22Rv1 (cell line): ENCODE results near the gene AGT.
"Not testable (repeated sequence)": the region's sequence is repeated elsewhere in the genome, so short reads cannot be mapped to it uniquely, and the experiment has no call there.

ENCODE experiments used
- H3K27ac ChIP-seq: fragments of 450-650 bp; 2 replicates; pipeline ENCODE4 v1.5.1; 2017
- CTCF ChIP-seq: fragments of 450-650 bp; IDR thresholded peaks from 2 replicates; pipeline ENCODE4 v1.5.1; 2017; ENCODE audit warnings: mild to moderate bottlenecking
- ZFX ChIP-seq: fragments of 450-650 bp; IDR thresholded peaks from 2 replicates; pipeline ENCODE4 v1.6.1; 2017; ENCODE audit warnings: antibody characterized with exemption, borderline replicate concordance

Gene AGT

GRCh38 chr1:230739564-230740290, 25.8 kb upstream of the AGT start:
- H3K27ac ChIP-seq, result no peak overlapping the region
- TF ChIP-seq CTCF (no peak), ZFX (no peak)

GRCh38 chr1:230737622-230738262, 23.8 kb upstream of the AGT start:
- no peak overlapping the region for H3K27ac ChIP-seq
- no peak for TF ChIP-seq ZFX
- TF ChIP-seq CTCF, result no peak

- H3K27ac ChIP-seq, result no peak overlapping the region
- TF ChIP-seq ZFX, result no peak
- TF ChIP-seq CTCF, result no peak
Measured at GRCh38 chr1:230735447-230735846, 21.5 kb upstream of the AGT start.

GRCh38 chr1:230730977-230731376, 17.1 kb upstream of the AGT start:
- no peak overlapping the region for H3K27ac ChIP-seq
- TF ChIP-seq ZFX (no peak), CTCF (no peak)

- no peak for TF ChIP-seq ZFX
- no peak for TF ChIP-seq CTCF
- no peak overlapping the region for H3K27ac ChIP-seq
Measured at GRCh38 chr1:230728710-230729392, 14.9 kb upstream of the AGT start.

- TF ChIP-seq ZFX (no peak), CTCF (no peak)
- H3K27ac ChIP-seq, result no peak overlapping the region
Measured at GRCh38 chr1:230725256-230726012, 11.5 kb upstream of the AGT start.

GRCh38 chr1:230721849-230722522, 8.1 kb upstream of the AGT start:
- H3K27ac ChIP-seq, result not testable (repeated sequence)
